Stimulated activated CD4-positive, alpha-beta T cell treated with anti-CD3 and anti-CD28 coated beads, TNF-alpha, amount 100 ng/mL, for 4 hours (primary cell): Measurements from ENCODE around the gene SETD1B.
"Not testable (repeated sequence)": the region's sequence is repeated elsewhere in the genome, so short reads cannot be mapped to it uniquely, and the experiment has no call there.

Source experiments
- DNase-seq, 3 experiments: peaks; one replicate each; pipeline ENCODE4 v3.0.0-alpha.2; 2020; ENCODE audit warnings: low read depth in 3 of 3

Gene SETD1B

GRCh38 chr12:121803861-121804416 lies at the start of gene SETD1B:
Gene SETD1B, plus strand, starts transcription at chr12:121804009. Its CDS starts 729 bp downstream, at chr12:121804738.
- no peak for DNase-seq

GRCh38 chr12:121754836-121755235 lies 49.0 kb upstream of the SETD1B start:
- no peak for DNase-seq

GRCh38 chr12:121755591-121755990 lies 48.2 kb upstream of the SETD1B start:
- DNase-seq: no peak

GRCh38 chr12:121758536-121758935 lies 45.3 kb upstream of the SETD1B start:
- not testable (repeated sequence) for DNase-seq

GRCh38 chr12:121762269-121762668 lies 41.5 kb upstream of the SETD1B start:
- DNase-seq: no peak

- no peak for DNase-seq
Observed at GRCh38 chr12:121764808-121765207, 39.0 kb upstream of the SETD1B start.

- no peak for DNase-seq
Observed at GRCh38 chr12:121765573-121765972, 38.2 kb upstream of the SETD1B start.

GRCh38 chr12:121766290-121767039 lies 37.3 kb upstream of the SETD1B start:
- no peak for DNase-seq

- DNase-seq: no peak
Observed at GRCh38 chr12:121767525-121768016, 36.2 kb upstream of the SETD1B start.

GRCh38 chr12:121769297-121769830 lies 34.4 kb upstream of the SETD1B start:
- DNase-seq: no peak

GRCh38 chr12:121769831-121770301 lies 33.9 kb upstream of the SETD1B start:
- DNase-seq: no peak

- no peak for DNase-seq
Observed at GRCh38 chr12:121770388-121770787, 33.4 kb upstream of the SETD1B start.

- DNase-seq: no peak
Observed at GRCh38 chr12:121770813-121771625, 32.8 kb upstream of the SETD1B start.

- peak; percentile 57 to 69 (median 60) for DNase-seq
Observed at GRCh38 chr12:121773011-121773777, 30.6 kb upstream of the SETD1B start.

- DNase-seq: no peak
Observed at GRCh38 chr12:121774968-121775474, 28.8 kb upstream of the SETD1B start.

GRCh38 chr12:121775501-121775900 lies 28.3 kb upstream of the SETD1B start:
- DNase-seq: no peak

GRCh38 chr12:121776190-121777098 lies 27.4 kb upstream of the SETD1B start:
- DNase-seq: peak; percentile 79 to 96 (median 91)

- no peak for DNase-seq
Observed at GRCh38 chr12:121778567-121779421, 25.0 kb upstream of the SETD1B start.

- DNase-seq: no peak
Observed at GRCh38 chr12:121779422-121779895, 24.4 kb upstream of the SETD1B start.
